ENCODE results near the gene IREB2.
A peak's percentile ranks its signal among the peaks of the same experiment; 100 is the strongest.

IREB2 gene

DNA sequence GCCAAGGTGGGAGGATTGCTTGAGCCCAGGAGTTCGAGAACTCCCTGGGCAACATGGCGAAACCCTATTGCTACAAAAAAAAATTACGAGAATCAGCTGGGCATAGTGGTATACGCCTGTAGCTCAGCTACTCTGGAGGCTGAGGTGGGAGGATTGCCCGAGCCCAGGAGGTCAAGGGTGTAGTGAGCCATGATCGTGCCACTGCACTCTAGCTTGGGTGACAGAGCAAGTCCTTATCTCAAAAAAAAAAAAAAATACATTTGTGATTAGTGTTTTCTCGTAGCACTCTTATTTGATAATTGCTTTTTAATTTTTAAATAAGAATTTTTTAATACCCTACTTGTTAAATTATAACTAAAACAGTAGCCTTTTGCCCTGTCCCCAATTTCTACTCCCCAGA lies 18.4 kb downstream of the IREB2 start:
- DNase-seq (ENCODE audit: low read depth), result no peak
- no peak overlapping the region for H3K4me3 ChIP-seq (ENCODE audit: control insufficient read depth, low read depth, low read length)
- TF ChIP-seq, protein P1, sequence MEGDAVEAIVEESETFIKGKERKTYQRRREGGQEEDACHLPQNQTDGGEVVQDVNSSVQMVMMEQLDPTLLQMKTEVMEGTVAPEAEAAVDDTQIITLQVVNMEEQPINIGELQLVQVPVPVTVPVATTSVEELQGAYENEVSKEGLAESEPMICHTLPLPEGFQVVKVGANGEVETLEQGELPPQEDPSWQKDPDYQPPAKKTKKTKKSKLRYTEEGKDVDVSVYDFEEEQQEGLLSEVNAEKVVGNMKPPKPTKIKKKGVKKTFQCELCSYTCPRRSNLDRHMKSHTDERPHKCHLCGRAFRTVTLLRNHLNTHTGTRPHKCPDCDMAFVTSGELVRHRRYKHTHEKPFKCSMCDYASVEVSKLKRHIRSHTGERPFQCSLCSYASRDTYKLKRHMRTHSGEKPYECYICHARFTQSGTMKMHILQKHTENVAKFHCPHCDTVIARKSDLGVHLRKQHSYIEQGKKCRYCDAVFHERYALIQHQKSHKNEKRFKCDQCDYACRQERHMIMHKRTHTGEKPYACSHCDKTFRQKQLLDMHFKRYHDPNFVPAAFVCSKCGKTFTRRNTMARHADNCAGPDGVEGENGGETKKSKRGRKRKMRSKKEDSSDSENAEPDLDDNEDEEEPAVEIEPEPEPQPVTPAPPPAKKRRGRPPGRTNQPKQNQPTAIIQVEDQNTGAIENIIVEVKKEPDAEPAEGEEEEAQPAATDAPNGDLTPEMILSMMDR (conservative IDR thresholded peaks at IDR 0.05; ENCODE audit: control insufficient read depth, insufficient read depth, low read depth, low read length), result no peak

DNA sequence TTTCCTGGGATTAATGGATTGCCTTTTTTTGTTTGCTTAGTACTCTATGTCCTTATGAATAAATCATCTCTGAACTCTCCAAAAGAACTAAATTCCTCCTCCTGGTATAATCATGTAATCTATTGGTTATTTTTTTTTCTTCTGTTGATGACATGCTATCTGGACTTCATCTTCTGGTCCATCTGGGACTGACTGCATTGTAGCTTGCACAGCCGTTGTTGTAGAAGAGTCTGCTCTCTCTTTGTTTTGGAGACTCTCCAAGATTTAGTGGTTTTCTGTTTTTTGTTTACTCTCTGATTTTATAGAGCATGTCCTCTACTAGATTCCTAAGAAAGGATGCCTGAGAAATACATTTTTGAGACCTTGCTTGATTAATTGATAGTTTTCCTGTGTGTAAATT lies 19.1 kb downstream of the IREB2 start:
- DNase-seq (ENCODE audit: low read depth), result peak; percentile 93
- no peak overlapping the region for H3K4me3 ChIP-seq (ENCODE audit: control insufficient read depth, low read depth, low read length)
- TF ChIP-seq, protein P1 (conservative IDR thresholded peaks at IDR 0.05; ENCODE audit: control insufficient read depth, insufficient read depth, low read depth, low read length), result no peak

DNA sequence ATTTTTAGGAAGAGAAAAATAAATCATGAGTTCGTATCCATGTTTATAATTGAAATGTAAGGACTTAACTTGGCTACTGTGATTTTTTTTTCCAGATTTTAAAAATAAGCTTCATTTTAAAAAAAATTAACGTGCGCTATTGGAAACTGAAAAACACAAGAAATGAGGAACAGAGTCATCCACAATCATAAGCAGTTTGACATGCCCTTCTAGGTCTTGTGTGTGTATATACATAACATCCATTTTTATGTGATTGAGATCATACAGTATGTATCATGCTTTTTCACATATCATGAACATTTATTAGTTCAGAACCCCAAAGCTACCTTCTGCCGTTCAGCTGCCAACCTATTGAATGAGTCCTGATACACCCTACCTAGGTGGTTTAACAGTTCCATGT lies 22.7 kb downstream of the IREB2 start:
- TF ChIP-seq, protein P1 (conservative IDR thresholded peaks at IDR 0.05; ENCODE audit: control insufficient read depth, insufficient read depth, low read depth, low read length), result no peak
- DNase-seq (ENCODE audit: low read depth), result no peak

DNA sequence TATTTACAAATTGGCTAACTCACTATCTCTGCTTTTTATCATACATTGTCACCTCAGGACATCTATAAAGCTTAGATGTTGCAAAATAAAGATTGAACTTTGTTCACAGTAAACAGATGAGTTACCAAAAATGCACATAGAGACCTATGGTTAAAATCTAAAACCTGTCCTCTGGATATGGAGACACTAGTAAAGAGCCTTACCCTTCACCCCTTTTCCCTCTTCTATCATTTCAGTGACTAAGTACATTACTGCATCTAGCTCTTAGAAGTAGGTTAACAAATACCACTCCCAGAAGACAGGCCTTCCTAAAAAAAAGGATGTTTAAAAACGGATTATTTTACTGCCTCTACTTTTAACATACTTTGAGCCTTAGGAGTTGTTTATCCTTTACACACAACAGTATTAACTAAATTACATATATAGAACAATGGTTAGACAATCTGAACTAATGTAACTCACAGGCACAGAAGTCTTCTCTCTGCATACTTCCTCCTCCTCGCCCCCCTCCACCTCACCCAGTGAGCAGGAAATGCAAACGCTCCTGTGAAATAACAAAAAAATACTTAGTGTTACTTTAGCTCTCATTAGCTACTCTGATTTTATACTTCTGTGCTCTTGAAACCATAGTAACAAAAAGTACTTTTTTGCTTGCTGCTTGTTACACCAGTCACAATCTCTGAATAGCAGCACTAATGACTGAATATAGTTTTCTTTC lies 23.3 kb downstream of the IREB2 start:
- TF ChIP-seq, protein P1 (conservative IDR thresholded peaks at IDR 0.05; ENCODE audit: control insufficient read depth, insufficient read depth, low read depth, low read length), result no peak
- DNase-seq (ENCODE audit: low read depth), result peak; percentile 44

More for the DNA sequence above, 22.7 kb downstream of the IREB2 start:
- H3K4me3 ChIP-seq (ENCODE audit: control insufficient read depth, low read depth, low read length), result no peak overlapping the region

DNA sequence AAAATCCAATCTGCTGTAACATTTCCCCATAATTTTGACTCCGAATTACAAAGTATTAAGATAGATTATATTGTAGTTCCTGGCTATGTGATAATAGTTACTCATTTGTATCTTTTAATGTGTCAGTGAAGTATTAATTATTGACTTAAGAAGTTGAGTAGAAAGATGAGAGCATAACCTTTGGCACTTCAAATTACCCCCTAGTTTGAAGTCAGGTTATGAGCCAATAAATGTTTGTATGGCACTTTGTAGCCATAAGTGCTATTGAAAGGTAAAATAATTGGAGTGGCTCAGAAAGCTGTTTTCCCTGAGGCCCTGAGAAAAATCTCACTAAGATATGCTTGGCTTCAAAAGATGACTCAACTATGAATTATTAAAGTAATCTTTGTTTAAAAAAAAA lies 31.0 kb downstream of the IREB2 start:
- TF ChIP-seq, protein P1 (conservative IDR thresholded peaks at IDR 0.05; ENCODE audit: control insufficient read depth, insufficient read depth, low read depth, low read length), result no peak
- no peak for DNase-seq (ENCODE audit: low read depth)

More for the DNA sequence above, 23.3 kb downstream of the IREB2 start:
- H3K4me3 ChIP-seq (ENCODE audit: control insufficient read depth, low read depth, low read length), result no peak overlapping the region

DNA sequence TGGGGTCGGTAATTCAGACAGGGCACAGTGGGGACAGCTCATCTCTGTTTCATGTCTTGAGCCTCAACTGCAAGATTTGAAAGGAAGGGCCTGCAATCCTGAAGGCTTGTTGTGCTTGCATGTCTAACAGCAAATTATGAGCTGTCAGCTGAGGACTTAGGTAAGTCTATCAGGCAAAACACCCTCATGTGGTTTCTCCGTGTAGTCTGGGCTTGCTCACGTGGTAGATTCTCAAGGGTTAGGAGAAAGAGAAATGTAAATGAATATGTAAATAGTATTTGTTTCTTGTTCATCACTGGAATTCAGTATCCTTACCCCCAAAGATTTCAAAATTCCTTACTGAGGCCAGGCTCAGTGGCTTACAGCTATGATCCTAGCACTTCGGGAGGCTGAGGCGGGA lies 39.3 kb downstream of the IREB2 start:
- TF ChIP-seq, protein P1 (conservative IDR thresholded peaks at IDR 0.05; ENCODE audit: control insufficient read depth, insufficient read depth, low read depth, low read length), result no peak
- no peak for DNase-seq (ENCODE audit: low read depth)
- no peak overlapping the region for H3K4me3 ChIP-seq (ENCODE audit: control insufficient read depth, low read depth, low read length)

More for the DNA sequence above, 31.0 kb downstream of the IREB2 start:
- H3K4me3 ChIP-seq (ENCODE audit: control insufficient read depth, low read depth, low read length), result no peak overlapping the region

Measured in fibroblast of mammary gland (primary cell).